GM19023 (cell line): ENCODE data around the gene DUOXA1.

ENCODE experiments used
- ATAC-seq: cut with Tn5 transposase; IDR thresholded peaks from one replicate; pipeline ENCODE4 v1.9.1; 2021; ENCODE audit warnings: mild to moderate bottlenecking, moderate library complexity; ENCODE audit not compliant: unreplicated experiment

Gene DUOXA1

DNA sequence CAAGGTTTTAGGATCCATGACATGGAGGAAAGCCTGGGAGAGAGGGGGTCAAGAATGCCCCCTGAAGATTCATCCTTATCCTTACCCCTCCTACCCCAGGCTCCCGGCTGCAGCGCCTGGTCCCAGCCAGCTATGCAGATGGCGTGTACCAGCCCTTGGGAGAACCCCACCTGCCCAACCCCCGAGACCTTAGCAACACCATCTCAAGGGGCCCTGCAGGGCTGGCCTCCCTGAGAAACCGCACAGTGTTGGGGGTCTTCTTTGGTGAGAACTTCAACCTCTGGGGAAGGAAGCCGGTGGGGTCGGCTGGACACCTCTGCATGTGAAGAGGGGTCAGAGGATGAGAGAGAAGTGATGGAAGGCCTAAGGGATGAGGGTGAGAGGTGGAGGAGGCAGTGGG is 4.4 kb upstream of the DUOXA1 start:
- no peak for ATAC-seq

DNA sequence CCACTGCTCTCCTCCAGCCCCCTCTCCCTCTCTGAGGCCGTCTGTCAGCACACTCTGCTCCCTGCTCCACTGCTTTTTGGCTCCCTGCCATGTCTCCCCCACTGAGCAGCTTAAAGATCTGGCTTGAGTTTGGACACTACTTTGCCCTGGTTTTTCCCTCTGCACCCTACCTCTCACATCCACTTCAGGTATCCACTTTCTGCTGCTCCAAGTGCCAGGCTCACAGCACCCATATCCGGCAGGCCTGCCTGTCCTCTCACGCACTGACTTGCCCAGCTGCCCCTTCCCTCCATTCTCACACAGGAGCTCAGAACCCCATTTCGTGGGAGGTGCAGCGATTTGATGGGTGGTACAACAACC is 3.9 kb upstream of the DUOXA1 start:
- no peak for ATAC-seq

DNA sequence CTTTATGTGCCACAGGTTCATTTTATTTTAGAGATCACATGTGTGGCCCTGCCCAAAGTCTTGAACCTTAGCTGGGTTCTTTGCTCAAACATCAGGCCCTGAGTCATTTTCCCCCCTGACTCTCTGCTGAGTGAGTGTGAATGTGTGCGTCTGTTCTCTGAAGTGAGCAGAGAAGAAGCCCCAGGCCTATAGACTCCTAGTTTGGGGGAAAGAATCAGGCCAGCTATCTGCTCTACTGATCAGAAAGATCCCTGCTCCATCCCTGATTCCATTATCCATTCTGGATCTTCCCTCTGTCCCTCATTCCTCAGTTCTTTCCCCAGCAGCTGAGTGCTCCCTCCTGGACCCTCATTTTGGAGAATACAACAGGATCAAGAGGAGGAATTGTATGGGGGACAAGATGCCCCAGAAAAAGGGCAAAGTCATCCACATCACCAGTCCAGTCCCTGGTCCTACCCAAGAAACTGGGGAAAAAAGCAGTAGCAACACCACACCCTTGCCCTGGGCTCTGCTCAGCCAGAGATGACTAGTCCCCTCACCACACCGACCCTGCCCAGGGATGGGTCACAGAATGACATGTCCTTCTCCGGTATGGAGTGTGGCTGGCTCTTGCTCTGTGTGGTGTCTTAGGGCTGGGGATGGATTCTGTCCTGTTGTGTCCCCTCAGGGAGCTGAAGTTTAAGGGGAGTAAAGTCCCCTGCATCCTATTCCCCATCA is 3.3 kb upstream of the DUOXA1 start:
- ATAC-seq: no peak

DNA sequence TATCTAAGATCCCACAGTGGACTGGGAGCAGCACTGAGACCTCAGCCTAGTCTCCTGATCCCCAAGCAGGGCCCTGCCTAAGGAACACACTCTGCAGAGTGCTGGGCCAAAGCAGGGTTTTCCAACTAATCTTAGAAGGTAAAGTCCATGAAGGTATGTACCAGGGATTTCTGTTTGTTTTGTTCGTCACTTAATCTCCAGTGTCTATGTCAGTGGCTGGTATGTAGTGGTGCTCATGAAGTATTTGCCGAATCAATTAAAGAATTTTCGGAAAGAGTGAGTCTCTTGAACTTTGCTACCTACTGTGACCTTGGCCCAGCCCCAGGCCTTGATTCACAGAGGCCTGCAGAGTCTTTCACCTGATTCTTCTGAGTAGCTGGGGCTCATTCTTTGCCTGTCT is 1.8 kb upstream of the DUOXA1 start:
- no peak for ATAC-seq

DNA sequence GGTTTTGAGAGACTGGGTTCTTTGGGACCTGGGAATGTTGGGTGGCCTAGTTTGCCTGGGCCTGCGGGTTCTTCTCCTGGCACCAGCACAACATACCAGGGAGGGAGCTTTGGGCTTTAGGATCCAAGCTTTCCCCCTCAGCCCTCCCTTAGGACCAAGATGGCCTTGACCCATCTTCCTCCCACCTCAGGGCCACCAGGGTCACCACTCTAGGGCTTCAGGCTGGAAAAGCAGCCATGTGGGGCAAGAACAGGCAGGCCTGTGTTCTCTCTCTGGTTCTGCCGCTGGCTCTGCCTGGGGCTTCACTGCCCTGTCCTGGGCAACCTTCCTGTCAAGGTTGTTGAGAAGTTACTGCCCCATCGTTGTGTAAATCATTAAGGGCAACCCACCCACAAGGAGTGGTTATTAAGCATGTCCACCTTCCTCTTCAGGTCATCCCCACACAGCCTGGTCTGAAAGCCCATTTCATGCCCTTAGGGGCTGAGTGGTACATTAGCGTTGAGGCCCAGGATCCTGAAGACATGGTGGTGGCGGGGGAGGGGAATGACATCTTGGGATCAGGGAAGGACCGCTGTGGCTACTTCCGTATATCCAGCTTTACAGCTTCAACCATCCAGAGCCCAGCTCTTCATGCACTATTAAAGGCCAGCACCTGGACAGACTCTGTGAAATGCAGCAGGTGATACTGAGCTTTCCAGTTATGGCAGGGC is 767 bp upstream of the DUOXA1 start:
- ATAC-seq: no peak

DNA sequence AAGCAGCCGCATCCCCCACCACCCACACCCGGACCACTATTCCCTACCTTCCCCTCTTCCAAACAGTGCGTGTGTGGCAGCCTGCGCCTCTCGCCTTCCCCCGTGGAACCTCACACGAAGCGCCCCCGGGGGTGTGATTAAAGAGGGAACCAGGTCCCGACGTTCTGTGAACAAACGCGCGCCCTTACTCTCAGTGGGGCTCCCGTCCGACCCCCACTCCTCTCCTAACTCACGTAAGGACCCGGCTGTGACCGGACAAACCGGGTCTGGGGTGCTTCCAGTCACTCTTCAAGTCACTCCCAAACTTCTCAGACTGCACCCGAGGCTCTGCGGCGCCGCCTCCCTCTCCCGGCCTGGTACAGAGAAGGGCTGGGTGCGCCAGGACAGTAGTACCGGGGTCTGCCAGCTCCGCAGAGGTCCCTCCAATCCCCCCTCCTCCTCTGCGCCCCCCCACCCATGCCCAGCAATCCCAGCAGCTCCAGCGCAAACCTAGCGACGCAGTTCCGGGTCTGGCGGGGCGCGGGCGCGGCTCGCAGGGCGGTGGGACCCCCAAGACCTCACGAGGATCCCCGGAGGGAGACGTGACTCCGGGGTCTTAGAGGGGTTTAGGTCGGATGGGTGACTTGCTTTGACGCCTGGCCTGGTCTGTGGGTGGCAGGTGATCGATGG is 574 bp downstream of the DUOXA1 start:
- ATAC-seq: no peak

DNA sequence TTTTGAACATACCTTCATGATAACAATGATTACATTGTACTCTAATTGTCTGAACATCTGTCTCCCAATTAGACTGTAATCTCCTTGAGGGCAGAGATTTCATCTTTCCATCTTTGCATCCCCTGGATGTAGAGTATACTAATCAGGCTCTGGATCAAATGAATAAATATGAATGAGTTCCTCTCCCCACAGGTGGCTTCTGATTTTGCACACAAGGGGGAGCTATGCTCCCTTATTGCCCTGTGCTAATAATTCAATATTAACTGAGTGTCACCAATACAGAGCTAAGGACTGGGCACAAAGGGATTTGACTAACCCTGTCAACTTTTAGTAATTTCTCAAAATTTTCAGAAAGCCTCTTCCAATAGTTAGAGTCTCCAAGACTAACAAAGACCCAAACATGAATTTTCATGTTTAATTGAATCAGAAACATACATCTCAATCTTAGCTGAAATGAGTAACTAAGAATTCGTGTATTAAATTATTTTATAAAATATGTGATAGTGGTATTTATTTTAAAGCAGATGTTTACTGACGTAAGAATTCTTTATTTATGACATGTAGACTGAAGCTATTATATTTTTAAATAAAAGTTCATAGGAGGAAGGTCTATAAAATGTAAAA is 3.0 kb downstream of the DUOXA1 start:
- ATAC-seq: no peak

DNA sequence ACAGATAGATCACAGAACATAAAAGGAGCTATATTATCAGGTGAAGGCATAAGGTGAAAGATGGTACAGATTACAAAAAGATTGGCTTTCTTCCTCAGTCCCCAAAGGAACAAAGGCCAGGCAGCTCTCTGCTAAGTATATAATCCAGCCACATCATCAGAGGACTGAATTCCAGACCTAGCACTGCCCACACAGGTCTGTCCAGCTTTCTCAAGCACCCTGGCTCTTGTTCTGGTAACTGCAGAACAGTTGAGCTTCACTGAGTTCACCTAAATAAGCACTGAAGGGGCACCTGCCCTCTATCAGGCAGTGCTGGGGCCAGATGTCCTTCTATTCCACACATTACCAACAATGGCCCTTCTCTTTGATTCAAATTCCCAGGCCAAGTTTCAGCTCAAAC is 6.3 kb downstream of the DUOXA1 start:
- ATAC-seq: no peak

DNA sequence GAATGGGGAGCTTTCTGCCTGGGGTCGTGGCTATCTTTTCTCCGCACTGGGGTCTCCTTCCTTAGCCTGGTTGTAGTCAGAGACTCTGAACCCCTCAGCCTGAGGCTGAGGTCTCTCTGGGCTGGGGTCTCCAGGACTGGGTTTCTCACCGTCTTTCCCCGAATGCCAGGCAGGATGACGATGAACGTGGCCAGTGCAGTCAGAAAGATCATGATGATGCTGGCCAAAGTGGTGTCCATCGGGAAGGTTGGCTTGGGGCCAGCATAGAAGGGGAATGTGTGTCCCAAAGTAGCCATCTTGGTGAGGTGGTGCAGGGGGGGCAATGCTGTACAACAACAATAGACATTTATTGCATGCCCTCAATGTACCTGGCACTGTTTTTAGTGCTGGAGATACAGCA is 7.0 kb downstream of the DUOXA1 start:
- ATAC-seq: no peak

DNA sequence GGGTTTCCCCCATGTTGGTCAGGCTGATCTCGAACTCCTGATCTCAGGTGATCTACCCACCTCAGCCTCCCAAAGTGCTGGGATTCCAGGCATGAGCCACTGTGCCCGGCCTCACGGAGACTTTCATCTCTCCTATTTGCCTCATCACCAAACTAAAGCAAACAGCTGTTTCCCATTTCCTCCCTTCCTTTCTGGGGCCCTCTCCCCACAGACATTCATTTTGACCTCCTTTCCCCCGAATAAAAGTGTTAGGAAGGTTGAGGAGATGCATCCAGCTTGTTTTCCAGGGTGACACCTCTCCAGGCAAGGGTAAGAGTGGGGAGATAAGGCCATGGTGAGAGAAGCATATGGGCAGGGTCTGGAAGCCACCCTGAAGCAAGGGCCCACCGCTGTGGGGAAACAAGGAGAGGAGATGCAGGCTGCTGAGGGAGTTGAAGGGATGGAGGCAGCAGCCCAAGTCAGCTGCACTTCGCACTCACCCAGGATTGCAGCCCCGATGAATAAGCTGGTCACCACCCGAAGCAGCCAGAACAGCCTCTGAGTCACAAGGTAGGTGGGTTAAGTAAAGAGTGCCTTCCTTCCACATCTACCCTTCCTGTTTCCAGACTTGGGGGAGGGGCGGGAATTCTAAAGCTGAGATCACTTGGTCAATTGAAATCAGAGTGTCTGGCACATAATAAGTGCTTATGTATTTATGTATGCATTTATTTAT is 7.8 kb downstream of the DUOXA1 start:
- ATAC-seq: no peak

DNA sequence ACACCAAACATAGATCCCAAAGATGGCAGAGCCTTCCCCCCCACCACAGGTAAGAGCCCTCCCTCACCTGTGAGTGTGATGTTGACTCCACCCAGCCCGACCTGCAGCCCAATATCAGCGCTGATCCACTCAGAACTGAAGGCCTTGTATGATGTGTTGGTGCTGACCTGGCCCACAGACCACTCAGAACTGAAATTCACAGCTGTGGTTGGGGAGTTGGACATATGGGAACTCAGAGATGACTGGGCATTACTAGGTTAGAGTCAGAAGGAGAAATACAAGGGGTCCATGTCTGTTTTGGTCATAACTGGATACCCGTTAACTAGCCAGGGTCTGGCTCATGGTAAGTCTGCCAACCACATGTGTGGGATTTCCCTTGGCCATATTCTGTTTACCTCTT is 8.7 kb downstream of the DUOXA1 start:
- no peak for ATAC-seq

DNA sequence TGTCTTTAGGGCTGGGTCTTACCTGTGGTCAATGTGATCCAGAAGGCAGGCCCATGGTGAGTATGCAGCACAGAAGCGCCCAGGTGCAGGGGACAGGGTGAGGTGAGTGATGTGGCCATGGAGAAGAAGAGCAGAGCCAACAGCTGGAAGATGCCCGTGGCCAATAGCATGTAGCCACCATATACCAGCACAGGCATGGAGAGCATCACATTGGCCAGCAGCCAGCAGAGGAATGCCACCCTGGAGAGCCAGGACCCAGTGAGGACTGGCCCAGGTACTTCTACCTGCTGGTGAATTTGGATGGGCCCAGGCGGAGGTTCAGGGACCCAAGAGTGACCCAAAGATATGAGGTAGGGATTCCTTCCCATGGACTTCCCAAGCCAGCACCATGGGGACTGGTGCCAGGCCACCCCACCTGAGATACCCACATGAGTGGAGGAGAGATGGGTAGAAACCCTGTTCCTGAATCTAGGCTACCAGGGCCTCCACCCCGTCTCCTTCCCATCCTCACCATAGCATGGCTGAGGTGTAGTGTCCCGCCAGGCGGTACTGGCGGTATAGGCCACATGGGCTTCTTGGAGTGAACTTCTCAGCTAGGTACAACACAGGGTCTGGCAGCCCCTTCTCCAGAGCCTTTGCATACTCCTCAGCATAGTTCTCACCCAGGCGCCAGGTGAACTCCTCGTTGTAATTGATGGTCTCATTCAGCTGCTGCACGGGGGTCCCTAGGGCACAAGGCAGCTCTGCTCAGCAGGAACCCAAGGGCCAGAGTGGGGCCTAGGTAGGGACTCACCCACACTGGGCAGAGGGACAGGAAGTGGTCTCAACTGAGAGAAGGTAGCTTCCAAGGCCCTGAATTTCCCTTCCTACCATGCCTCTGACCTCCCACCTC is 9.4 kb downstream of the DUOXA1 start:
- ATAC-seq: no peak

DNA sequence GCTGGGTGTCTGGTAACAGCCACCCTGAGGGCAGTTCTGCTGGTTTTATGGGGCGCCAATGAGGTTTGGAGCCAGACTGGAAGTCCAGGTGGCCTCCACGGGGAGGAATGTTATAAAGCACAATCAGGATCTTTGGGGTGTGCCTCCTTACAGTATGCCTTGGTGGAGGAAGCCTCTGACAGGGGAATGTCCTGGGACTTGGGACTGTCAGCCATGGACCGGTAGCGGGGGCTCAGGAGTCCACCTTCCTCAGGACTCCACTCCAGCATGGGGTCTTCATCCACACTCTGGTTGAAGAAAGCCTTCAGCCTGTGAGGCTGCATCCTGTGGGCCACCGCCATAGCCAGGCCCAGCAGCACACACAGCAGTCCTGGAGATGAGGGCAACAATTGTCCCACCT is 10.7 kb downstream of the DUOXA1 start:
- ATAC-seq: no peak

DNA sequence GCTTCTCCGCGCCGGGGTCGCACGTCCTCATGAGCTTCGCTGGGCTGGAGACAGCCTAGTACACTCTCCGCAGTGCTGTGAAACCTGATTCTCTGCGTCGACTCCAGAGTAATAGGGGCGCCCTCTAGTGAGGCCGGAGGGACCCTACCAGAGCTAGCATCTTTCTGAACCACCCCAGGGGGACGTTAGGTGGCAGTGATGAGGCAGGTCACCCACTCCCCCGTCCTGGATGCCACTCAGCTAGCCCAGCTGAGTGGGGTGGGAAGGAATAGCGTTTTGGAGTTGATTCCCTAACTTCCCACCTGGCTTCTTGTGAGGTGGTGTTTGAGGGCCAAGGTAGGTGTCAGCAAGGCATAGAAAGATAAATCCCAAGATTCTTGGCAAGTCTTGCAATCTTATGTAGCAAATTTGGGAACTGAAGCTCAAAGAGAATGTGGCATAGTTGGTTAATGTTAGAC is 11.5 kb downstream of the DUOXA1 start:
- peak; percentile 89 for ATAC-seq

DNA sequence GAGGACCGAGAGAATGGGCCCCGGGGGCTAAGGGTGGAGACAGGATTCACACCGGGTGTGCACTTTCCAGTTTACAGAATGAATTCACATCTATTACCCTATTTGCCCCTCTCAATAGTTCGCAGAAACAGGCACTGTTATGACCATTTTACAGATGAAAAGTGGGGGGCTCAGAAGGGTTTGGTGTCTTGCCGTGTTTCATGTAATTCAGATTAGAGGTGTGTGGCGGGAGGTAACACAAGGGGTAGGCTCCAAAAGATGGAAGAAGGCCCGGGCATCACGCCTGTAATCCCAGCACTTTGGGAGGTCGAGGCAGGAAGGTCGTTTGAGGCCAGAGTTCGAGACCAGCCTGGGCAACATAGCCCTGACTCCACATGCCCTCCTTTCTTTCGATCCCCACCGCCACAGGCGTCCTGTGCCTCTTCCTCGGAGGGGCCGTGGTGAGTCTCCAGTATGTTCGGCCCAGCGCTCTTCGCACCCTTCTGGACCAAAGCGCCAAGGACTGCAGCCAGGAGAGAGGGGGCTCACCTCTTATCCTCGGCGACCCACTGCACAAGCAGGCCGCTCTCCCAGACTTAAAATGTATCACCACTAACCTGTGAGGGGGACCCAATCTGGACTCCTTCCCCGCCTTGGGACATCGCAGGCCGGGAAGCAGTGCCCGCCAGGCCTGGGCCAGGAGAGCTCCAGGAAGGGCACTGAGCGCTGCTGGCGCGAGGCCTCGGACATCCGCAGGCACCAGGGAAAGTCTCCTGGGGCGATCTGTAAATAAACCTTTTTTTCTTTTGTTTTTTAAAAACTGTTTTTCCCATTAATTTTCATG is 12.2 kb downstream of the DUOXA1 start:
- ATAC-seq: peak; percentile 15

DNA sequence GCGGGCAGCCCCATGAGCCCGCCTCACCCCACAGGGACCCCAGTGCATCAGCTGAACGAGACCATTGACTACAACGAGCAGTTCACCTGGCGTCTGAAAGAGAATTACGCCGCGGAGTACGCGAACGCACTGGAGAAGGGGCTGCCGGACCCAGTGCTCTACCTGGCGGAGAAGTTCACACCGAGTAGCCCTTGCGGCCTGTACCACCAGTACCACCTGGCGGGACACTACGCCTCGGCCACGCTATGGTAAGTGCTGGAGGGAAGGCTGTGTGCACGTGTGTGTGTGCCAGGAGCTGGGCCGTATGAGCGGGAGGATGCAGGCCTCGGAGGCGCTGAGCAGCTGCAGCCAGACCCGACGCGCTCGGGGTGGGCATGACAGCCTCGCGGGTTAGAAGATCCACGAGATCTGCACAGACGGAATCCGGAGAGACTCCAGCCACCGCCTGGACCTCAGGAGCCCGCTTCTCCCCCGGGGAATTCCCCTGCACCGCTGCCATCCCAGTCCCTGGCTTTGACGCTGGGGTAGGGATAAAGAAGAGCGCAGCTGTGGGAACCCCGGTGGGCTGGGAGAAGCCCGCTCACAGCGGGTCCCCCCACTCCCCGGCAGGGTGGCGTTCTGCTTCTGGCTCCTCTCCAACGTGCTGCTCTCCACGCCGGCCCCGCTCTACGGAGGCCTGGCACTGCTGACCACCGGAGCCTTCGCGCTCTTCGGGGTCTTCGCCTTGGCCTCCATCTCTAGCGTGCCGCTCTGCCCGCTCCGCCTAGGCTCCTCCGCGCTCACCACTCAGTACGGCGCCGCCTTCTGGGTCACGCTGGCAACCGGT is 13.0 kb downstream of the DUOXA1 start:
- no peak for ATAC-seq

DNA sequence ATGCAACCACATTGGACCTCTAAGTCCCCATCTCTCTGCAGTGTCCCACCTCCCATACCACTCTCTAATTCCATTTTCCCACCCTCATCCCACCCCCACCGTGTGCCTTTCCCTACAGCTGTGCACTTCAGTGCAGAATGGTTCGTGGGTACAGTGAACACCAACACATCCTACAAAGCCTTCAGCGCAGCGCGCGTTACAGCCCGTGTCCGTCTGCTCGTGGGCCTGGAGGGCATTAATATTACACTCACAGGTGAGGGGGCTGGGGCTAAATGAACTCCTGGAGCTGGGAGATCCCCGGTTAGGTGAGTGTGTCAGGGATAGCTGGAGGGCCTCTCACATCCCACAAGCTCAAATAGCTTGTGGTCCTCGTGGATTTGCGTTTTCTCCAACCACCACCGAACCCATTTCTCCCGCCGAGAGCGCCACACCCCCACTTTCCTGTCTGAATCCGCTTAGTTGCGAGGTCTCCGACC is 13.6 kb downstream of the DUOXA1 start:
- ATAC-seq: no peak

DNA sequence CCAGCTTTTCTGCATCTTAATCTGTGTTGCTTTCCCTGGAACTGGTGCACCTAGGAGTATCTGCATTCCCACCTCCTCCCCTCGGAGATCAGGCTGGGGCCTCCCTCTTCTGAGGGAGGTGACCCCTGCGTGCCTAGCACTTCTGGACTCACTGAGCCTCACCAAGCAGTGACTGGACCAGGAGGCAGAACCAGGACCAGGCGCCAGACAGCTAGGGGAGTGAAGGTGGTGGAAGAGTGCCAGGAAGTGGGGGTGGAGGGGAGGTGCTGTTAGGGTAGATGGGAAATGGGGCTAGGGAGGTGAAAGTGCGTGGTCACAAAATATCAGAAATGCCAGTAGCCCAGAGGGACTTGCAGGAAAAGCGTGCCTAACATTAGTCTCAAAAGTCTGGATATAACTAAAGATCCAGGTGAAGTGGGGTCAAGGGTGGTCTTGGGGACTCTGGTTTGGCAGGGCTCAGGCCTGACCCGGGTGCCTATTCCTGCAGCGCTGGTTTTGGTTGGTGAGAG is 14.3 kb downstream of the DUOXA1 start:
- no peak for ATAC-seq
